ENCODE results near the gene DLG5.

GRCh38 chr10:77780180-77780579, 146.4 kb downstream of the DLG5 start:
- TF ChIP-seq ZNF274 (IDR thresholded peaks at IDR 0.05; ENCODE audit: low read depth, low read length): no peak
- TF ChIP-seq YY1 (IDR thresholded peaks at IDR 0.05; ENCODE audit: insufficient read depth, insufficient read length): no peak
- no peak for TF ChIP-seq SUZ12 (IDR thresholded peaks at IDR 0.05; ENCODE audit: extremely low read depth, insufficient read depth, insufficient read length)
